GM23338 (cell line): ENCODE measurements around the gene HSD11B1. TPM values are rescaled to one million over a fixed set of nuclear protein-coding genes. Genes with fewer than 3 reads are reported as not detected.

Source experiments
- ATAC-seq: fragments of 200-7000 bp; cut with Tn5 transposase; 3 replicates; pipeline ENCODE4 v1.9.1; 2020
- DNase-seq: peaks from one replicate; pipeline ENCODE4 v3.0.0-alpha.2; 2015; ENCODE audit warnings: low spot score
- H2AFZ ChIP-seq: fragments of 200-600 bp; sonication (generic); 2 replicates; pipeline ENCODE4 v1.8.0; 2016; ENCODE audit warnings: antibody characterized with exemption, mild to moderate bottlenecking, moderate library complexity
- H3F3A ChIP-seq: fragments of 200-600 bp; sonication (generic); replicated peaks from 2 replicates; pipeline ENCODE4 v1.8.0; 2017; ENCODE audit warnings: antibody characterized with exemption, mixed run types, low read depth
- H3K27ac ChIP-seq: fragments of 200-600 bp; sonication (generic); 2 replicates; pipeline ENCODE4 v1.6.1; 2016; ENCODE audit warnings: low read depth
- H3K27me3 ChIP-seq: fragments of 200-600 bp; sonication (generic); 2 replicates; pipeline ENCODE4 v1.8.0; 2016; ENCODE audit warnings: mild to moderate bottlenecking, mixed run types, moderate library complexity; ENCODE audit not compliant: insufficient read depth
- H3K36me3 ChIP-seq: fragments of 200-600 bp; sonication (generic); 2 replicates; pipeline ENCODE4 v1.8.0; 2016; ENCODE audit warnings: mild to moderate bottlenecking; ENCODE audit not compliant: insufficient read depth
- H3K4me1 ChIP-seq: fragments of 200-600 bp; sonication (generic); 2 replicates; pipeline ENCODE4 v1.8.0; 2016; ENCODE audit warnings: mild to moderate bottlenecking, moderate library complexity; ENCODE audit not compliant: insufficient read depth
- H3K4me2 ChIP-seq: fragments of 200-600 bp; sonication (generic); 2 replicates; pipeline ENCODE4 v1.7.1; 2017; ENCODE audit warnings: mixed run types
- H3K4me3 ChIP-seq: fragments of 200-600 bp; sonication (generic); 2 replicates; pipeline ENCODE4 v1.6.1; 2016; ENCODE audit warnings: mixed run types
- H3K79me2 ChIP-seq: fragments of 200-600 bp; sonication (generic); replicated peaks from 2 replicates; pipeline ENCODE4 v1.8.0; 2017; ENCODE audit warnings: mild to moderate bottlenecking; ENCODE audit not compliant: insufficient read depth
- H3K9me2 ChIP-seq: fragments of 200-600 bp; sonication (generic); 2 replicates; pipeline ENCODE4 v1.8.0; 2017; ENCODE audit not compliant: insufficient read depth
- H4K20me1 ChIP-seq: fragments of 200-600 bp; sonication (generic); replicated peaks from 2 replicates; pipeline ENCODE4 v1.8.0; 2017; ENCODE audit warnings: mild to moderate bottlenecking; ENCODE audit not compliant: insufficient read depth
- H3K27ac Mint-ChIP-seq: 2 replicates; pipeline ENCODE4 v1.8.0; 2020; ENCODE audit warnings: inconsistent platforms, mild to moderate bottlenecking, moderate library complexity, mixed read lengths
- H3K27me3 Mint-ChIP-seq: 3 replicates; pipeline ENCODE4 v1.8.0; 2022; ENCODE audit warnings: low read depth, mild to moderate bottlenecking, moderate library complexity, mixed read lengths, inconsistent platforms; ENCODE audit not compliant: insufficient read depth, poor library complexity
- H3K36me3 Mint-ChIP-seq: 3 replicates; pipeline ENCODE4 v1.8.0; 2021; ENCODE audit warnings: low read depth, mild to moderate bottlenecking, inconsistent platforms, moderate library complexity, mixed read lengths
- H3K4me1 Mint-ChIP-seq: 3 replicates; pipeline ENCODE4 v1.8.0; 2020; ENCODE audit warnings: mild to moderate bottlenecking, inconsistent platforms, mixed read lengths
- H3K4me3 Mint-ChIP-seq: 3 replicates; pipeline ENCODE4 v1.8.0; 2021; ENCODE audit warnings: moderate library complexity, mild to moderate bottlenecking, inconsistent platforms, mixed read lengths
- H3K9me3 Mint-ChIP-seq: 3 replicates; pipeline ENCODE4 v1.8.0; 2020; ENCODE audit warnings: moderate library complexity, mild to moderate bottlenecking, inconsistent platforms, mixed read lengths
- ETS1 ChIP-seq: IDR thresholded peaks from 2 replicates; pipeline ENCODE4 v1.6.1; 2016; ENCODE audit warnings: antibody characterized with exemption
- EZH2phosphoT487 ChIP-seq: fragments of 200-600 bp; sonication (generic); IDR thresholded peaks from one replicate; pipeline ENCODE4 v1.8.1; 2018; ENCODE audit warnings: antibody characterized with exemption; ENCODE audit not compliant: unreplicated experiment
- JUNB ChIP-seq: IDR thresholded peaks from one replicate; pipeline ENCODE4 v1.6.1; 2016; ENCODE audit warnings: antibody characterized with exemption; ENCODE audit not compliant: unreplicated experiment
- STAT1 ChIP-seq: IDR thresholded peaks from one replicate; pipeline ENCODE4 v1.6.1; 2016; ENCODE audit warnings: antibody characterized with exemption; ENCODE audit not compliant: unreplicated experiment
- ZNF114 ChIP-seq: fragments of 250-450 bp; sonication (Bioruptor Pico); IDR thresholded peaks from 2 replicates; pipeline ENCODE4 v1.5.0; 2020; ENCODE audit warnings: mild to moderate bottlenecking, moderate library complexity
- ZNF331 ChIP-seq: fragments of 250-450 bp; sonication (Bioruptor Pico); IDR thresholded peaks from 2 replicates; pipeline ENCODE4 v1.5.0; 2020; ENCODE audit warnings: low read depth, mild to moderate bottlenecking, moderate library complexity
- ZNF462 ChIP-seq: fragments of 250-450 bp; sonication (Bioruptor Pico); IDR thresholded peaks from 2 replicates; pipeline ENCODE4 v1.5.0; 2020; ENCODE audit warnings: mild to moderate bottlenecking, moderate library complexity
- polyA plus RNA-seq: library from polyadenylated mRNA; unstranded; fragments of >200 nt; fragmentation: Nextera tagmentation; extraction: Ambion mirVana; gene quantifications from 2 replicates; pipeline ENCODE4 v1.2.1, GENCODE V29; 2016
- total RNA-seq: library from RNA; depleted of rRNA; stranded (reverse); fragments of >200 nt; shearing (Covaris generic); gene quantifications from 2 replicates; pipeline ENCODE4 v1.2.3, GENCODE V29; 2014

HSD11B1 gene
- total and polyA plus RNA-seq, 2 experiments from 2014 or later, result not detected

GRCh38 chr1:209738270-209738669 is 33.6 kb downstream of the HSD11B1 start:
- Histone ChIP-seq H2AFZ (no peak overlapping the region), H4K20me1 (no peaks in the 10 kb centered on the region), H3K4me2 (no peak overlapping the region), H3K4me1 (no peaks in the 10 kb centered on the region), H3K9me2 (no peaks in the 10 kb centered on the region), H3K79me2 (no peaks in the 10 kb centered on the region), H3K27ac (no peak overlapping the region), H3F3A (no peaks in the 10 kb centered on the region), H3K4me3 (no peak overlapping the region), H3K36me3 (no peaks in the 10 kb centered on the region), H3K27me3 (no peaks in the 10 kb centered on the region)
- Mint-ChIP-seq H3K4me1 (peaks cover 3% of the 10 kb centered on the region; the same call in 1 of the 3 replicates), H3K36me3 (no peaks in the 10 kb centered on the region), H3K9me3 (no peaks in the 10 kb centered on the region), H3K27me3 (peaks cover 2% of the 10 kb centered on the region), H3K4me3 (no peak overlapping the region), H3K27ac (no peak overlapping the region)
- no peak for DNase-seq
- TF ChIP-seq ZNF331 (CRISPR knock-in tag), result no peak
- no peak for TF ChIP-seq EZH2phosphoT487
- no peak for TF ChIP-seq ETS1
- TF ChIP-seq JUNB, result no peak
- no peak for TF ChIP-seq ZNF114 (CRISPR knock-in tag)
- no peak for TF ChIP-seq ZNF462 (CRISPR knock-in tag)
- no peak for TF ChIP-seq STAT1
- ATAC-seq, result no peak
